Neutrophil (primary cell): ENCODE measurements around the gene PATE1.

Experiments used
- H3K27ac ChIP-seq: fragments of 200-600 bp; sonication (generic); 2 replicates; pipeline ENCODE4 v1.5.1; 2016; ENCODE audit warnings: mild to moderate bottlenecking, moderate library complexity
- H3K27me3 ChIP-seq: fragments of 200-600 bp; sonication (generic); 2 replicates; pipeline ENCODE4 v1.6.0; 2016; ENCODE audit warnings: mild to moderate bottlenecking
- H3K36me3 ChIP-seq: fragments of 200-600 bp; sonication (generic); 2 replicates; pipeline ENCODE4 v1.5.1; 2017
- H3K4me1 ChIP-seq, 2 experiments: fragments of 200-600 bp in 1 of 2; sonication (generic) in 1 of 2; 1 replicate in 1 of 2; 2 replicates in 1 of 2; pipeline versions ENCODE4 v1.5.1 to v1.6.1; 2013 to 2016; ENCODE audit warnings: low read depth in 1 of 2, low read length in 1 of 2, mild to moderate bottlenecking in 1 of 2, moderate library complexity in 1 of 2; ENCODE audit not compliant: control insufficient read depth in 1 of 2, insufficient read depth in 1 of 2
- H3K4me3 ChIP-seq, 2 experiments: fragments of 200-600 bp in 1 of 2; sonication (generic) in 1 of 2; 1 replicate in 1 of 2; 2 replicates in 1 of 2; pipeline ENCODE4 v1.5.1; 2013 to 2016; ENCODE audit warnings: low read depth in 1 of 2, low read length in 1 of 2, mild to moderate bottlenecking in 1 of 2, moderate library complexity in 1 of 2
- H3K9me3 ChIP-seq: fragments of 200-600 bp; sonication (generic); 2 replicates; pipeline ENCODE4 v1.5.1; 2016
- TF ChIP-seq, protein P1 (sequence below): fragments of 200-600 bp; sonication (generic); IDR thresholded peaks from 2 replicates; pipeline ENCODE4 v1.5.1; 2016; ENCODE audit warnings: antibody characterized with exemption

The PATE1 gene

DNA sequence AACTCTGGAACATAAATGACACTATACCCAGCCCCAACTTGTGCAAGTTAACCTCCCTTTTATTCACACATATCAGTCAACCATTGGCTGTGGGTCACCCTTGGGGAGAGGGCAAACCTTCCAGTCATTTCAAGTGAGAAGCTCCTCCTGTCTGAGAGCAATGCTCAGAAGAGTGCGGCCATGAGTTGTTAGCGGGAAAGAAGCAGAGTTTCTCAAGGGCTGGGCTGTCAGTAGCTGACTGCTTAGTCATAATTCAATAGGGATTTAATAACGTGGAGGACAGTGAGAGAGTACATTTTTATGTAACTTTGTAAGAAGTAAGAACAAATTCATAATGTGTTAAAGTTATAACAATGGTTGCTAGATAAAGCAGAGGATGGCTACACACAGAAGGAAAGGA is 27.4 kb downstream of the PATE1 start:
- Histone ChIP-seq H3K4me3 (no peak overlapping the region), H3K9me3 (no peaks in the 10 kb centered on the region), H3K27me3 (no peaks in the 10 kb centered on the region), H3K4me1 (no peaks in the 10 kb centered on the region), H3K27ac (no peak overlapping the region), H3K36me3 (no peaks in the 10 kb centered on the region)
- TF ChIP-seq, protein P1, sequence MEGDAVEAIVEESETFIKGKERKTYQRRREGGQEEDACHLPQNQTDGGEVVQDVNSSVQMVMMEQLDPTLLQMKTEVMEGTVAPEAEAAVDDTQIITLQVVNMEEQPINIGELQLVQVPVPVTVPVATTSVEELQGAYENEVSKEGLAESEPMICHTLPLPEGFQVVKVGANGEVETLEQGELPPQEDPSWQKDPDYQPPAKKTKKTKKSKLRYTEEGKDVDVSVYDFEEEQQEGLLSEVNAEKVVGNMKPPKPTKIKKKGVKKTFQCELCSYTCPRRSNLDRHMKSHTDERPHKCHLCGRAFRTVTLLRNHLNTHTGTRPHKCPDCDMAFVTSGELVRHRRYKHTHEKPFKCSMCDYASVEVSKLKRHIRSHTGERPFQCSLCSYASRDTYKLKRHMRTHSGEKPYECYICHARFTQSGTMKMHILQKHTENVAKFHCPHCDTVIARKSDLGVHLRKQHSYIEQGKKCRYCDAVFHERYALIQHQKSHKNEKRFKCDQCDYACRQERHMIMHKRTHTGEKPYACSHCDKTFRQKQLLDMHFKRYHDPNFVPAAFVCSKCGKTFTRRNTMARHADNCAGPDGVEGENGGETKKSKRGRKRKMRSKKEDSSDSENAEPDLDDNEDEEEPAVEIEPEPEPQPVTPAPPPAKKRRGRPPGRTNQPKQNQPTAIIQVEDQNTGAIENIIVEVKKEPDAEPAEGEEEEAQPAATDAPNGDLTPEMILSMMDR, result no peak

DNA sequence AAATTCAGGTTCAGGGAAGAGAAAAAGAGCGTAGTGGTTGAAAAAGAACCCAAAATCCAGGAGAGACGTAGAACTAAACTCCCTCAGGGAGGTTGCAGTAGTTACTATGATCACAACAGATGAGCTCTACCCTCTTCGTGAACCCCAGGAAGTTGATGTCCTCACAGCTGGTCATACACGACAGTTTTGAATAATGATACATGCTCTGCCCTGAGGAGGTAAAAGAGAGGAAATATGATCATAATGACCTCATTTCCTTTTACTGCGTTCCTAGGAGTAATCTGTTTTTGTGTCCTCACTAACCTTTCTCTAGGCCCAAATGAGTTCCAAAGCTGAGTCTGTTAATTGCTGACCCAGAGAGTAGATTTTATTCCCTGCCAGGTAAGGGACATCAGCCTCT is 31.2 kb downstream of the PATE1 start:
- Histone ChIP-seq H3K36me3 (no peaks in the 10 kb centered on the region), H3K9me3 (no peaks in the 10 kb centered on the region), H3K27me3 (no peaks in the 10 kb centered on the region), H3K4me1 (no peaks in the 10 kb centered on the region), H3K4me3 (no peak overlapping the region), H3K27ac (no peak overlapping the region)
- TF ChIP-seq, protein P1, result no peak

DNA sequence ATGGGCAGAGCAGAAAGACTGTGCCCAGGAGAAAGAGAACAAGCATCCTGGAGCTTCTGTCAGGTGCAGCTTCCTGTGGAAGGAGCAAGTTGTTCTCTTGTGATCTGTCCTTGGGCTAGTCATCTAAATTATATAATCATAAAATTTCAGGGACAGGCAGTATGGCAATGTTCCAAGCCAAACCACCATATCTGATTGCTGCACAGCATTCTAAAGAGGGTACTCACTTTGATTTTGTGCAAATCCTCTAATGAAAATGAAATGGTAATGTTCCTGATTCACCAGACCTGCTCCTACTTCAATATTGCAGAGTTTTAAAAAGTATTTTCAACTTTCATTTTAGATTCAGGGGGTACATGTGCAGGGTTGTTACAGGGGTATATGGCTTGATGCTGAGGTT is 32.6 kb downstream of the PATE1 start, which contains the start of gene PATE2:
Gene PATE2, minus strand, starts transcription at position 101 of the 400 bp plus-strand sequence. Its CDS starts 55 bp downstream, at position 46.
- TF ChIP-seq, protein P1, result no peak

DNA sequence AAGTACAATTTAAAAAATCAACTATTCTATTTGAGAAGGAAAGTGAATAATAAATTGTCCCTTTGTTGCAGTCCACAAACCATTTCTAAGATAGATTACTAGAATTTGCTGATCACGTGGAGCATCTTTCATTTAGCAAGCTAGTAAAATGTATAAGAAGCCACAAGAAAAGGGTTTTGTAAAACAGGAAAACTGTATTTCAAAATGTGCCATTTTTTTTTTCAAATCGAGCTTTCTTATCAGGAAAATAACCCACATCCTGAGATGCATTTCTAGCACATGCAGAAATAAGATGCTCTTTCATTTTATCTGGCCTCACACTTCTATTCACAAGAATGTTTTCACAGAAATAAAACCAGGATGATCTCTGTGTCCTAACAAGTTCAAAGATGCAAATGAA is 38.6 kb downstream of the PATE1 start:
- TF ChIP-seq, protein P1, result no peak
- no peaks in the 10 kb centered on the region for H3K27me3 ChIP-seq
- no peak overlapping the region for H3K4me3 ChIP-seq
- H3K9me3 ChIP-seq, result no peaks in the 10 kb centered on the region
- H3K36me3 ChIP-seq, result no peaks in the 10 kb centered on the region
- H3K27ac ChIP-seq, result no peak overlapping the region
- no peaks in the 10 kb centered on the region for H3K4me1 ChIP-seq

More for the DNA sequence above, 32.6 kb downstream of the PATE1 start, which contains the start of gene PATE2:
- Histone ChIP-seq H3K36me3 (no peaks in the 10 kb centered on the region), H3K9me3 (no peaks in the 10 kb centered on the region), H3K27me3 (no peaks in the 10 kb centered on the region), H3K4me1 (no peaks in the 10 kb centered on the region), H3K27ac (no peak within 1 kb of the TSS), H3K4me3 (no peak within 1 kb of the TSS)

DNA sequence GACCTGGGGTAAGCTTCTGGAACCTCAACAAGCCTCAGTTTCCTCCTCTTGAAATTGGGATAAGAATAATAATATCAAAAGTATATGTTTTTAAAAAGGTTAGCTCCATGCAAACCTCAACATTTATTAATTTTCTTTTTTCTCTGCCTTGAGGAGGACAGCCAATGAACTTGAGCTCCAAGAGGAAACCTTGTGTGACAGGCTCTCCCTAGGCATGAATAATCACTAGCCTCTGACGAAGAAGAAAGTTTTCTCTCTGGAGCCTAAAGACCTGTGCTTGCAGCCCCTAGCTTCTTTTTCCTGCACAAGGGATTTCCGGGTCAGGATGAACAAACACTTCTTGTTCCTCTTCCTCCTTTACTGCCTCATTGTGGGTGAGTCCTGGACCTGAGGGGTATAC is 41.7 kb downstream of the PATE1 start, which contains the start of gene PATE3:
Gene PATE3, plus strand, starts transcription at position 301 of the 400 bp plus-strand sequence. Its CDS starts 25 bp downstream, at position 326.
- H3K27me3 ChIP-seq, result no peaks in the 10 kb centered on the region
- H3K9me3 ChIP-seq, result no peaks in the 10 kb centered on the region
- no peaks in the 10 kb centered on the region for H3K36me3 ChIP-seq
- no peak within 1 kb of the TSS for H3K27ac ChIP-seq
- H3K4me3 ChIP-seq, result no peak within 1 kb of the TSS
- TF ChIP-seq, protein P1, result no peak
- H3K4me1 ChIP-seq, result no peaks in the 10 kb centered on the region

DNA sequence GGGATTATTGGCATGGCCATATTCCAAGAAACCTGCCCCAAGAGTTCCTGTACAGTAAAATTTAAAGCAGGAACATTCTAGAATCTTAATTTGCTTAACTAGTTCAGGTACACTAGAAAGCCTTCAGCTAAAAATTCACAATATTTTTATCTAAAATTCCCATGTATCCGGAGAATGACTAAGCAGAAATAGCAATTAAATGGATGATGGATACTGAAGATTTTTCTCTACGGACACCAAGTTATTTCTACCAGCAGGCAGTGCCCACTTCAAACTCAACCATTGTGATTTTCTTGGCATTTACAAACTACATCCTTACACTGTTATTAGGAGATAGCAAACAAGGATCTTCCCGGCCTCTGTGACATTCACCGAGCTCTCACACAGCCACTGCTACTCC is 44.7 kb downstream of the PATE1 start:
- Histone ChIP-seq H3K9me3 (no peaks in the 10 kb centered on the region), H3K36me3 (no peaks in the 10 kb centered on the region), H3K4me3 (no peak overlapping the region), H3K27ac (no peak overlapping the region), H3K4me1 (no peaks in the 10 kb centered on the region), H3K27me3 (no peaks in the 10 kb centered on the region)
- TF ChIP-seq, protein P1, result no peak
